ENCODE measurements around the gene SYT1.

- no peak for TF ChIP-seq CTCF (IDR thresholded peaks at IDR 0.05)
- TF ChIP-seq POLR2AphosphoS5 (IDR thresholded peaks at IDR 0.05) = no peak
- no peak for TF ChIP-seq POLR2A (IDR thresholded peaks at IDR 0.05)
- no peak for TF ChIP-seq EP300 (IDR thresholded peaks at IDR 0.05)
Measured at GRCh38 chr12:79223210-79223609, 358.6 kb downstream of the SYT1 start.

Data from upper lobe of left lung (tissue), 4 donors.